Gastroesophageal sphincter (tissue), 4 donors: ENCODE measurements around the gene APOO. TPM values are rescaled to one million over a fixed set of nuclear protein-coding genes. Genes with fewer than 3 reads are reported as not detected.

ENCODE experiments used
- ATAC-seq: fragments of 150-250 bp; one replicate; pipeline ENCODE4 v1.9.1; 2016; ENCODE audit warnings: mild to moderate bottlenecking, moderate library complexity
- H3K27ac ChIP-seq, 4 donors: fragments of 200-600 bp; sonication (generic) in 3 of 4; 1 replicate in 3 of 4; 2 replicates in 1 of 4; pipeline ENCODE4 v1.5.1; 2016 to 2019
- H3K27me3 ChIP-seq: fragments of 200-600 bp; sonication (generic); one replicate; pipeline ENCODE4 v1.5.1; 2019
- H3K36me3 ChIP-seq, 2 donors: fragments of 200-600 bp; sonication (generic); one replicate each; pipeline ENCODE4 v1.5.1; 2019; ENCODE audit warnings: control low read depth in 1 of 2
- H3K4me1 ChIP-seq, 3 donors: fragments of 200-600 bp; sonication (generic); 1 replicate in 2 of 3; 2 replicates in 1 of 3; pipeline ENCODE4 v1.5.1; 2016 to 2019; ENCODE audit warnings: control low read depth in 2 of 3
- H3K4me3 ChIP-seq, 2 donors: fragments of 200-600 bp; sonication (generic); one replicate each; pipeline ENCODE4 v1.5.1; 2019; ENCODE audit warnings: mild to moderate bottlenecking in 1 of 2, moderate library complexity in 1 of 2
- H3K9me3 ChIP-seq, 3 donors: fragments of 200-600 bp; sonication (generic); one replicate each; pipeline ENCODE4 v1.5.1; 2017 to 2019; ENCODE audit warnings: control low read depth in 2 of 3
- CTCF ChIP-seq, 4 experiments: fragments of 200-600 bp in 2 of 4; fragments of 450-650 bp in 2 of 4; sonication (generic) in 1 of 4; IDR thresholded peaks; one replicate each; pipeline ENCODE4 v1.5.1; 2017 to 2019; ENCODE audit warnings: antibody characterized with exemption in 4 of 4, mild to moderate bottlenecking in 2 of 4, moderate library complexity in 2 of 4
- EP300 ChIP-seq: sonication (generic); formaldehyde crosslinking; IDR thresholded peaks from one replicate; pipeline ENCODE4 v1.6.1; 2017; ENCODE audit warnings: antibody characterized with exemption, mild to moderate bottlenecking
- POLR2A ChIP-seq, 2 donors: fragments of 450-650 bp; IDR thresholded peaks; one replicate each; pipeline ENCODE4 v1.6.1; 2017; ENCODE audit warnings: antibody characterized with exemption in 2 of 2, mild to moderate bottlenecking in 2 of 2, moderate library complexity in 1 of 2
- POLR2AphosphoS5 ChIP-seq: sonication (generic); formaldehyde crosslinking; IDR thresholded peaks from one replicate; pipeline ENCODE4 v1.6.1; 2017; ENCODE audit warnings: antibody characterized with exemption
- WGBS, 2 donors: methylation state at CpG; one replicate each; pipeline ENCODE4 v1.1.5; 2018; ENCODE audit warnings: low coverage in 1 of 2; 5-methylcytosine and 5-hydroxymethylcytosine counted together
- total RNA-seq, 4 donors: library from RNA; depleted of rRNA; stranded (reverse); fragments of >200 nt; gene quantifications; one replicate each; pipeline ENCODE4 v1.1.0, GENCODE V29; 2016

Gene APOO
- total RNA-seq, 4 donors from 2014 or later = 4.5 to 19.8 (median 8.7) TPM

DNA sequence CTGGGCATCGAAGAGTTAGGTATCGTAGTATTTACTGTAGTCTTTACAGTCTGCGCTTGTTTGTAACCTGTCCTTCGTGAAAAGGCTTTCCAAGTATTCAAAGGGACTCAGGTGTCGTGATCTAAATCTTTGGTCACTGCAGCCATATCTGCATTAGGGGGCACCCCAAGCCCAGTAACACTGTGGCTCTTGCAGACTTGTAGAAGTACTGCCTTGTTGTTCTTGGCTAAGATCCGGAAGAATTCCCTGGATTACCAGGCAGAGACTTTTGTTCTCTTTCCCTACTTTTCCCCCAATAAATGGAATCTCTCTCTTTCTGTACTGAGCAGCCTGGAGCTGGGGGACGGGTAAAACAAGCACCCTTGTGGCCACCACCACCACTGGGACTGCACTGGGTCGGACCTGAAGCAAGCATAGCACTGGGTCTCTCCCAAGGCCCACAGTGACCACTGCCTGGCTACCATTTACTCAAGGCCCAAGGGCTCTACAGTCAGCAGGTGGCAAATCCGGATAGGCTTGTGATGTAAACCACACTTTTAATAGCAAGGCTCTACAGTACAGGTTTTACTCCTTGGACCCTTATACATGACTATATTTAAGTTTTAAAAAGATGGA, 12.1 kb upstream of the APOO start:
- TF ChIP-seq CTCF (IDR thresholded peaks at IDR 0.05) (peak in 3 of 4 experiments; percentile 22 to 46 (median 29)), POLR2A (IDR thresholded peaks at IDR 0.05) (no peak)
- 20 to 58% methylated on average over 1 to 6 of the region's 9 CpGs for WGBS, 2 donors
- no peaks in the 10 kb centered on the region for H3K4me1 ChIP-seq
- ATAC-seq = no peak
- no peak overlapping the region for H3K4me3 ChIP-seq
- no peaks in the 10 kb centered on the region for H3K27me3 ChIP-seq
- H3K27ac ChIP-seq = no peak overlapping the region
- no peaks in the 10 kb centered on the region for H3K36me3 ChIP-seq
- H3K9me3 ChIP-seq = no peaks in the 10 kb centered on the region

GRCh38 chrX:23919148-23919547, 11.4 kb upstream of the APOO start:
- Histone ChIP-seq H3K27ac (no peak overlapping the region), H3K4me3 (no peak overlapping the region), H3K36me3 (no peaks in the 10 kb centered on the region), H3K4me1 (no peaks in the 10 kb centered on the region), H3K9me3 (no peaks in the 10 kb centered on the region), H3K27me3 (no peaks in the 10 kb centered on the region)
- no CpG with 5 or more reads among the region's 1 CpG for WGBS, 2 donors
- TF ChIP-seq POLR2A (IDR thresholded peaks at IDR 0.05) (no peak), CTCF (IDR thresholded peaks at IDR 0.05) (no peak), EP300 (no peak), POLR2AphosphoS5 (no peak)
- ATAC-seq = no peak

GRCh38 chrX:23911126-23911835, 3.5 kb upstream of the APOO start:
- 29 to 50% methylated on average over 2 to 4 of the region's 5 CpGs for WGBS, 2 donors
- H3K27me3 ChIP-seq = no peaks in the 10 kb centered on the region
- no peak overlapping the region for H3K27ac ChIP-seq
- no peaks in the 10 kb centered on the region for H3K36me3 ChIP-seq
- peaks cover 0 to 7% (median 0%) of the 10 kb centered on the region in 3 donors for H3K4me1 ChIP-seq
- no peaks in the 10 kb centered on the region for H3K9me3 ChIP-seq
- TF ChIP-seq EP300 (no peak), POLR2A (IDR thresholded peaks at IDR 0.05) (no peak), POLR2AphosphoS5 (no peak), CTCF (IDR thresholded peaks at IDR 0.05) (no peak)
- no peak for ATAC-seq
- no peak overlapping the region for H3K4me3 ChIP-seq

DNA sequence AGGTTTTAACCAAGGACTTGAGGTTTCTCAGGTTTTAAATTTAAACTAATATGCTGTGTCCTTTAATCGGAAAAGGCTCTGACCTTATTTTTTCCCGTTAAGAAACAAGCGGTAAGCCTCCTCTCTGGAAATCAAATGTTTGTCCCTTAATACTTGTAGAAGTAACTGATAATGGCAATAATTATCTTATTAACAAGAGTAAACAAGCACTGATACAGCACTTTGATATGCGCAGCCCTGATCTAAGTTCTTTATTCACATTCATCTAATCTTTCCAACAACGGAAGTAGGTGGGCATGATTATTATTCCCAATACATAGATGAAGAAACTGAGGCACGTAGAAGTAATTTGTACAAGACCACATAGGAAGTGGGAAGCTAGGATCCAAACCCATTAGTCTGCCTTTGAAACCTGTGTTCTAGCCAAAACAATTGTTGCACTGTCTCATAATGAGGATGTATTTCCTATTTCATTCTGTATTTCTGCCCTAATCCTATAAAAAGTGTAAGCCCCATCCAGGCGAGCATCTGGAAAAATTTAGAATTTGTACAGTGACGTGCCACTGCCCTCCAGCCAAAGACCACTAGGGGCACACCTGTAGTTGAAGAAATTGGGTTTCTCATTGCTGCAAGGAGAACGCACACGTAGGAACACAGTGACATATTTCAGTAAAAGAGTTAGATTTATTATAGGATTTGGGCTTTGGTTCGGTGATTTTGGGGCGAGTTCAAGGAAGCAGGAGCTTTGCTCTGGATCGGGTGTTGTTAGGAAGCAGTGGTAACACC, 674 bp upstream of the APOO start:
- Histone ChIP-seq H3K27me3 (no peaks in the 10 kb centered on the region), H3K36me3 (no peaks in the 10 kb centered on the region), H3K27ac (peak overlapping the region; percentile 88 to 92 (median 90)), H3K9me3 (no peaks in the 10 kb centered on the region), H3K4me1 (peaks cover 0 to 12% (median 0%) of the 10 kb centered on the region in 3 donors), H3K4me3 (peak overlapping the region in 1 of 2 donors; percentile 65)
- TF ChIP-seq POLR2A (IDR thresholded peaks at IDR 0.05) (no peak), CTCF (IDR thresholded peaks at IDR 0.05) (peak in 1 of 4 experiments; percentile 28)
- WGBS, 2 donors = 37 to 45% methylated on average over 11 to 13 of the region's 13 CpGs
- ATAC-seq = no peak
